Mucosa of rectum (tissue), 2 donors: Measurements from ENCODE around the gene OR1C1.
"Not testable (repeated sequence)": the region's sequence is repeated elsewhere in the genome, so short reads cannot be mapped to it uniquely, and the experiment has no call there.

ENCODE experiments used
- H3K27ac ChIP-seq, 2 donors: one replicate each; pipeline ENCODE4 v1.7.0; 2013; ENCODE audit warnings: inconsistent platforms in 2 of 2, low read depth in 2 of 2, low read length in 2 of 2
- H3K27me3 ChIP-seq, 2 donors: one replicate each; pipeline ENCODE4 v1.7.0; 2013; ENCODE audit warnings: low read length in 2 of 2; ENCODE audit not compliant: control insufficient read depth in 2 of 2, insufficient read depth in 2 of 2
- H3K36me3 ChIP-seq, 2 donors: one replicate each; pipeline ENCODE4 v1.7.0; 2013; ENCODE audit warnings: low read length in 2 of 2; ENCODE audit not compliant: control insufficient read depth in 2 of 2, insufficient read depth in 2 of 2
- H3K4me1 ChIP-seq, 2 donors: one replicate each; pipeline ENCODE4 v1.7.0; 2013; ENCODE audit warnings: low read length in 2 of 2, mild to moderate bottlenecking in 1 of 2; ENCODE audit not compliant: control insufficient read depth in 2 of 2, insufficient read depth in 2 of 2
- H3K4me3 ChIP-seq, 2 donors: one replicate each; pipeline ENCODE4 v1.7.0; 2013; ENCODE audit warnings: low read length in 2 of 2
- H3K9ac ChIP-seq, 2 donors: one replicate each; pipeline ENCODE4 v1.7.0; 2013; ENCODE audit warnings: low read length in 2 of 2, low read depth in 1 of 2, mild to moderate bottlenecking in 1 of 2
- H3K9me3 ChIP-seq, 2 donors: one replicate each; pipeline ENCODE4 v1.7.0; 2013; ENCODE audit warnings: low read length in 2 of 2; ENCODE audit not compliant: control insufficient read depth in 2 of 2
- donor health status: healthy.
- donor health status: Normal muscosa, but diverticular disease.

OR1C1 gene, protein sequence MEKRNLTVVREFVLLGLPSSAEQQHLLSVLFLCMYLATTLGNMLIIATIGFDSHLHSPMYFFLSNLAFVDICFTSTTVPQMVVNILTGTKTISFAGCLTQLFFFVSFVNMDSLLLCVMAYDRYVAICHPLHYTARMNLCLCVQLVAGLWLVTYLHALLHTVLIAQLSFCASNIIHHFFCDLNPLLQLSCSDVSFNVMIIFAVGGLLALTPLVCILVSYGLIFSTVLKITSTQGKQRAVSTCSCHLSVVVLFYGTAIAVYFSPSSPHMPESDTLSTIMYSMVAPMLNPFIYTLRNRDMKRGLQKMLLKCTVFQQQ

DNA sequence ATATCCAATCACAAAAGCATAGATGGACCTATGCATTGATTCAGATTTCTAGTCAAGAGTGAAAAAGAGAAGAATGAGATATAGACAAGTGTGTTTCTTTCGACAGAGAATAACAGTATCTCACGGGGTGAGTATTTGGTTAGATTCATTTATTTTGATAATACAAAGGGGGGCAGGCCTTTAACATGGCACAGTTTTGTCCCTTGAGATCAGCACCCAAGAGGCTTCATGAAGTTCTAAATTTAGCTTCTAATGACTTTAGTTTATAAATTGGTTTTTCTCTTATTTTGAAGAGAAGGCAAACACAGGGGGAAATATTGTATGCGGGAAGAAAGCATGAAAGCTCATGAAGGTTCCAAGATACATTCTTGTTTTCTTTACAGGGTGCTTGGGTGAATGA, at the start of gene OR1C1:
TSS of gene OR1C1 (minus strand) at position 101 of the 400 bp plus-strand sequence. CDS start 2,150 bp downstream, outside the sequence.
- Histone ChIP-seq H3K9me3 (no peaks in the 10 kb centered on the region), H3K9ac (no peak within 1 kb of the TSS), H3K27me3 (no peaks in the 10 kb centered on the region), H3K36me3 (no peaks in the 10 kb centered on the region), H3K4me1 (no peaks in the 10 kb centered on the region), H3K4me3 (no peak within 1 kb of the TSS), H3K27ac (no peak within 1 kb of the TSS)

DNA sequence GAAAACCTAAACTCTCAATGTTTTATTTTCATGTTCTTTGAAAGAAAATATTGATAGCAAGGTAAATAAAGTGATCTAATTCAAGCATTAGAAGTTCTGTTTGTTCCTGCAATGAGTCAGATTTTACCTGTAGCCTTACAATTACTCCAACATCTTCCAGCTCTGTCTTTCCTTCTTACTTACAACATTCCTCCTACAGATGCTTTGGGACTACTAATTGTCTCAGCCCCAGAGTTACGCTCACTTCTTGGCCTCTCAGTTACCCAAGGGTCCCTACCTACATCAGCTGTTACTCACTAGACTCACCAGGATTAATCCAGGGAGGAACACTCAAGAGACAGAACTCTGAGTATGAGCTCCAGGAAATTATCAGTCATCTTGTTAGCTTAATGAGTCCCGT, 37.2 kb upstream of the OR1C1 start:
- Histone ChIP-seq H3K36me3 (no peaks in the 10 kb centered on the region), H3K9ac (no peak overlapping the region), H3K27ac (no peak overlapping the region), H3K4me3 (no peak overlapping the region), H3K4me1 (no peaks in the 10 kb centered on the region), H3K9me3 (peaks cover 0 to 3% of the 10 kb centered on the region in 2 donors), H3K27me3 (no peaks in the 10 kb centered on the region)

DNA sequence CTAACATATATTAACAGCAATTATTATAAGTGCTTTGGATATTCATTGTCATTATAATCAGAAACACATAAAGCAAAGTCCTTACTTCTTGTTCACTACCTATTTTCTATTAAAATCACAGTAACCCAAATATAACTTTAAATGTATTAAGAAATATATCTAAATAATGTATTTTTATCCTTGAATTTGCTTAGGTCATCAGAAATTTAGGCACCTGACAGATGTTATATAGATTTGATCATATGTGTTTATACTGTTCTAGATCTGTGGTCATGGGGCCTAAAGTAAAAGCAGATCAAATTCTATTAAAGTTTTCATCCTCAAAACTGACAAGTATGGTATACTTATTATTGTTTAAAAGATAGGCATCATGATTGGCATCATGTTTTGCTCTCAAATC, 9.2 kb upstream of the OR1C1 start:
- Histone ChIP-seq H3K27ac (no peak overlapping the region), H3K4me1 (no peaks in the 10 kb centered on the region), H3K27me3 (no peaks in the 10 kb centered on the region), H3K4me3 (no peak overlapping the region), H3K9me3 (no peaks in the 10 kb centered on the region), H3K36me3 (no peaks in the 10 kb centered on the region), H3K9ac (no peak overlapping the region)

DNA sequence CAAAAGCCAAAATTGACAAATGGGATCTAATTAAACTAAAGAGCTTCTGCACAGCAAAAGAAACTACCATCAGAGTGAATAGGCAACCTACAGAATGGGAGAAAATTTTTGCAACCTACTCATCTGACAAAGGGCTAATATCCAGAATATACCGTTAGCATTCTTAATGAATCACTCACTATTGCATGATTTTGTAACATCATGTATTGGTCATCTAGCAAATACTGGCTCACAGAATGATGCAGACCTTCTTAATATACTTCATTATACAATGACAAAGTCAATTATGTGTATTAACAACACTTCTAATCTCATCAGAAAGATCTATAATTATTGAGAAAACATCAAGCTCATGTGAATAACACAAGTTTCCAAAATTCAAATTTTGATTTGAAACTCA, 6.0 kb downstream of the OR1C1 start:
- not testable (repeated sequence) for H3K9ac ChIP-seq, H3K27ac ChIP-seq, H3K27me3 ChIP-seq, H3K36me3 ChIP-seq, H3K9me3 ChIP-seq, H3K4me1 ChIP-seq, H3K4me3 ChIP-seq

DNA sequence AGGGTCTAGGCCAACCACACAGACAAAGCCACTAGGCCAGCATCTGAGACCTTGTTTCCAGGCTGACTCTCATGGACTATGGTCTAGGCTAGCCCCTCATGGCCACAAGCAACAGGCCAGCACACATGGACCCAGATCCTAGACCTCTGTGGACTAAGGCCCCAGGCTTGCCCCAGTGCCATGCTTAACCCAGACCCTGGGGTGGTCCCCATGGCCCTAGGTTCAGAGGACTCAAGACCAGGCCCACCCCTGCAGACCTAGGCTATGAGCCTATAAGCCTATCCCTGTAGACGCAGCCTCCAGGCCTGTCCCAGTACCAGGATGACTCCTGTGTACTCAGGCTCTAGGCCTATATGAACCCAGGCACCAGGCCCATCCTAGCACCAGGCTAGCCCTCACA, 10.5 kb downstream of the OR1C1 start:
- Histone ChIP-seq H3K27ac (no peak overlapping the region), H3K9ac (no peak overlapping the region), H3K4me3 (no peak overlapping the region), H3K4me1 (no peaks in the 10 kb centered on the region), H3K27me3 (no peaks in the 10 kb centered on the region), H3K9me3 (no peaks in the 10 kb centered on the region), H3K36me3 (no peaks in the 10 kb centered on the region)

DNA sequence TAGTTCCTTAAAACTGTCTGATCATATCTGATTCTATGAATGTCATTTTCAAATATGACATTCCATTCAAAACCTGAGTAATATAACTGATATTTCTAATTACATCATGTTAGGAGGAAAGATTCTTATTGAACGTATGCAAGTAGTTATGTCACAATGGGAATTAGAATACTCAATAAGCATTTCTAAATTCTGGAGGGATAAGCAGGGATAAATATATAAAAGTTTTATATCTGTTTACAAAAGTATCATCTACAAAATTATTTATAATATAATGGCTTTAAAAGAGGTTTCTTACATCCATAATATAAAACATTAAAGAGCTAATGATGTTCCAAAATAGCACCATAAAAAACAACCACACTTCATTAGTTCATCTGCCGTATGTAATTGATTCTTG, 12.3 kb downstream of the OR1C1 start, which contains the start of gene OR14A2:
TSS of gene OR14A2 (minus strand) at position 101 of the 400 bp plus-strand sequence.
- Histone ChIP-seq H3K27me3 (no peaks in the 10 kb centered on the region), H3K36me3 (no peaks in the 10 kb centered on the region), H3K4me1 (no peaks in the 10 kb centered on the region), H3K27ac (no peak within 1 kb of the TSS), H3K4me3 (no peak within 1 kb of the TSS), H3K9ac (no peak within 1 kb of the TSS), H3K9me3 (no peaks in the 10 kb centered on the region)

DNA sequence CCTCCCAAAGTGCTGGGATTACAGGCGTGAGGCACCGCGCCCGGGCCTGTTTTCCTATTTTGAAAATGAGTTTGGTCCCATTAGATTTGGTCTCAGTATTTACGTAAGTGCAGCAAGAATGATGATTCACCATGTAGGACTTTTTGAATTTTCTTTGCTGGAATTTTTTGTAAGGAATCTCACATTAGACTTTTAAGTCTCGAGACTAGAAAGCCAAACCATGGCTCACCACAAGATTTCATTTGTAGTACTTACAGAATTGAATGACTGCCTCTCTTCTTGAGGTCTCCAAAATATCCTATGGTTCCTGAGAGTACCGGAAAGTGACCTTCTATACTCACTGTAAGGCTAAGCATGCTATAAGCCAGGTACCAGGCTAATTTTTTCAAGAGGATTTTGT, 12.7 kb downstream of the OR1C1 start:
- Histone ChIP-seq H3K36me3 (no peaks in the 10 kb centered on the region), H3K4me3 (no peak overlapping the region), H3K27me3 (no peaks in the 10 kb centered on the region), H3K27ac (no peak overlapping the region), H3K4me1 (no peaks in the 10 kb centered on the region), H3K9ac (no peak overlapping the region), H3K9me3 (no peaks in the 10 kb centered on the region)

DNA sequence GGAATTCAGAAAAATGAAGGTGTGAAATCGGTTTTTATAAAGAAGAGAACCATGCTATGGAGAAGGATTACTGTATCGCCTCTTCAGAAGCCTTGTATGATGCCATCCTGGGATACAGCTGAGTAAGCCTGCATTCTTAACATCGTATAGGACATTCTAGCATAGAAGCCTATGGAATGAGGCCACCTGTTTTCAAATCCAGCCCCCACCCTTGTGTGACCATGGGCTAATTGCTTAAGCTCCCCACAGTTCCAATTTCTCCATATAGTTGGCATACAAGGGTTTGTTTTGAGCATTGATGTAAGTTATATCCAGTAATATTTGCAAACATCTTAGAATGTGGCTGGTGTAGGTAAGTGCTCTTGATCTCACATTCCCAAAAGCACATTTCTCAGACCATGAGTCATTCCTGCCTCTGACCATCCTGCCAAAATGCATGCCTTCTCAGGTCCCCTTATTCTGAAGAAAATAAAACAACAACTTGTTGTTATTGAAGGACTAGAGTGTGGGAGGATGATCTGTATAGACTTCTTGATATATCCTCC, 13.9 kb downstream of the OR1C1 start:
- Histone ChIP-seq H3K9ac (no peak overlapping the region), H3K27me3 (no peaks in the 10 kb centered on the region)

DNA sequence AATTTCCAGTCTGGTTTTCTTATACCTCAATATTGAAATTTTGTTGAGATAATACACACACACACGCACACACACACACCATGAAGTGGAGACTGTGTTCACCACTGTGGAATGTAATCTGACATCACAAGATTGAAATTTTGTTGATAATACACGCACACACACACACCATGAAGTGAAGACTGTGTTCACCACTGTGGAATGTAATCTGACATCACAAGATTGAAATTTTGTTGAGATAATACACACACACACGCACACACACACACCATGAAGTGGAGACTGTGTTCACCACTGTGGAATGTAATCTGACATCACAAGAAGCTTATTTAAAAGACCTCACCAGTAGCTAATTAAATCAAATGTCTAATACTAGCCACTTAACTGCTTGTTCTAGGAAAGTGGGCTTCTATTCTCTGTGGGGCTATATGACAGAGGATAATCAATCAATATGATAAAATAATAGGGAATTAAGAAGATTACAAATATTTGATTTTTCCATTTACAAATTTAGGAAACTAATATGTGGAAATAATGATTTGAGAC, 18.1 kb downstream of the OR1C1 start:
- H3K4me3 ChIP-seq, H3K27me3 ChIP-seq, H3K27ac ChIP-seq, H3K4me1 ChIP-seq, H3K9me3 ChIP-seq, H3K9ac ChIP-seq, H3K36me3 ChIP-seq: not testable (repeated sequence)

More for the DNA sequence above, 13.9 kb downstream of the OR1C1 start:
- Histone ChIP-seq H3K27ac (no peak overlapping the region), H3K4me3 (no peak overlapping the region), H3K4me1 (no peaks in the 10 kb centered on the region), H3K9me3 (no peaks in the 10 kb centered on the region), H3K36me3 (no peaks in the 10 kb centered on the region)

DNA sequence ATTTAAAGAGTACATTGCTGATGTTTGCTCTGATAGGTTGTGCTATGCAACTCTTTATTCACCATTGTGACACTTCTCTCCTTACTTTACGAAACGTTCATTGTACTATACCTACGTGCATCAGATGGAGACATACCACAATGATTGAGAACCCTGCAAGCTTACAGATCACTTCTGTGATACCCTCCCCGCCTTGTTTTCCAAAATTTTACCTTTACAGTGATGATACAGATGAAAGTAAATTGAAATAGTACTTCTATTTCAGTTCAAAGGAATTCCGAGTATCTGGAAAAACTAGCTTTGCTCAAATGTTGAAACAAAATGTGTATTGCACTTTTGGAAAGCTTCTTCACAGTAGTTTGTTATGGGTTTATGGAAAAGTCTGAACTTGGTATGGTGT, 18.6 kb downstream of the OR1C1 start:
- no peak overlapping the region for H3K4me3 ChIP-seq
- no peaks in the 10 kb centered on the region for H3K4me1 ChIP-seq
- H3K9ac ChIP-seq = no peak overlapping the region
- no peaks in the 10 kb centered on the region for H3K36me3 ChIP-seq
- H3K27ac ChIP-seq = no peak overlapping the region
- H3K27me3 ChIP-seq = no peaks in the 10 kb centered on the region
- no peaks in the 10 kb centered on the region for H3K9me3 ChIP-seq
